ENCODE measurements around the gene APBB1.
"Not testable (repeated sequence)": the region's sequence is repeated elsewhere in the genome, so short reads cannot be mapped to it uniquely, and the experiment has no call there.

APBB1 gene

DNA sequence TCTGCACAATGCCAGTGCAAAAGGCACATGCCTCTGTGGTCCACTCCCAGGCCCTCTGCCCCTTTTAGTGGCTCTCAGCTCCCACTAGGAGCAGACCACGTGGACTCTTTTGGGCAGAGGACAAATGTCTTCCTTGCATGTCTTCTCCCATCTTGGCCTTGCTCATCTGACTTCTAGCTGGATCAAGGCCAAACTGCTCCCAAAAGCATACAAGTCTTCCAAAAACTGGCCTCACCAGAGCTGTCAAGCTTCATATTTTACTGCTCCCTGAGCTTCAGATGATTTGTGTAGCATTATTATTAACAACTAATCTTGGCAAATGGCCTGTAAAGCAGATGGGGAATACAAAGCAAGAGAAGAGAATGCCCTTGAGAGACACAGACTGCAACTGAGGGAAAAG is 21.7 kb downstream of the APBB1 start:
- no peak overlapping the region for H3K4me2 ChIP-seq
- H2AFZ ChIP-seq (ENCODE audit: low read depth) = no peak overlapping the region
- H3K9ac ChIP-seq = no peak overlapping the region

GRCh38 chr11:6395470-6396060 is 23.3 kb downstream of the APBB1 start:
- Histone ChIP-seq H3K4me3 (IDR thresholded peaks at IDR 0.05; ENCODE audit: insufficient read depth, low read depth, low read length) (no peak overlapping the region), H2AFZ (ENCODE audit: low read depth) (no peak overlapping the region), H3K27ac (no peak overlapping the region), H4K20me1 (ENCODE audit: insufficient read depth) (no peaks in the 10 kb centered on the region), H3K4me2 (no peak overlapping the region), H3K9ac (no peak overlapping the region), H3K27me3 (ENCODE audit: insufficient read depth, low read depth) (no peaks in the 10 kb centered on the region), H3K36me3 (ENCODE audit: insufficient read depth) (no peaks in the 10 kb centered on the region), H3K4me1 (ENCODE audit: low read depth, poor library complexity, severe bottlenecking) (no peaks in the 10 kb centered on the region), H3K79me2 (ENCODE audit: insufficient read depth, low read depth) (no peaks in the 10 kb centered on the region)
- TF ChIP-seq CTCF (conservative IDR thresholded peaks at IDR 0.05; ENCODE audit: low read depth, low read length) = no peak

More for the DNA sequence above, 21.7 kb downstream of the APBB1 start:
- Histone ChIP-seq H3K27ac (no peak overlapping the region), H3K36me3 (ENCODE audit: insufficient read depth) (no peaks in the 10 kb centered on the region), H3K27me3 (ENCODE audit: insufficient read depth, low read depth) (no peaks in the 10 kb centered on the region), H3K4me3 (IDR thresholded peaks at IDR 0.05; ENCODE audit: insufficient read depth, low read depth, low read length) (no peak overlapping the region), H3K4me1 (ENCODE audit: low read depth, poor library complexity, severe bottlenecking) (peaks cover 2% of the 10 kb centered on the region), H4K20me1 (ENCODE audit: insufficient read depth) (no peaks in the 10 kb centered on the region), H3K79me2 (ENCODE audit: insufficient read depth, low read depth) (no peaks in the 10 kb centered on the region)
- TF ChIP-seq CTCF (conservative IDR thresholded peaks at IDR 0.05; ENCODE audit: low read depth, low read length) = no peak

DNA sequence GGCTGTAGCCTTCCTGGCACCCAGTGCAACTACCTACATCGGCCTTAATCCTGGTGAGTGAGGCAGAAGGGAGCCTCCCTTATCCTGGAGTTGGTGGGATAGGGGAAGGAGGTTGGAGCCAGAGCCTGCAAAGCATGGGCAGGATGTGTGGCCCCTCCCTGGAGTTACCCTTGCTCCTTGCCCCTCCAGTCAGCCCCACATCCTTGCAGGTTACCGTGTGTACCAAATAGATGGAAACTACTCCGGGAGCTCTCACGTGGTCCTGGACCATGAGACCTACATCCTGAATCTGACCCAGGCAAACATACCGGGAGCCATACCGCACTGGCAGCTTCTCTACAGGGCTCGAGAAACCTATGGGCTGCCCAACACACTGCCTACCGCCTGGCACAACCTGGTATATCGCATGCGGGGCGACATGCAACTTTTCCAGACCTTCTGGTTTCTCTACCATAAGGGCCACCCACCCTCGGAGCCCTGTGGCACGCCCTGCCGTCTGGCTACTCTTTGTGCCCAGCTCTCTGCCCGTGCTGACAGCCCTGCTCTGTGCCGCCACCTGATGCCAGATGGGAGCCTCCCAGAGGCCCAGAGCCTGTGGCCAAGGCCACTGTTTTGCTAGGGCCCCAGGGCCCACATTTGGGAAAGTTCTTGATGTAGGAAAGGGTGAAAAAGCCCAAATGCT is 24.8 kb downstream of the APBB1 start:
- H3K4me1 ChIP-seq (ENCODE audit: low read depth, poor library complexity, severe bottlenecking) = no peaks in the 10 kb centered on the region
- no peak overlapping the region for H2AFZ ChIP-seq (ENCODE audit: low read depth)
- H3K36me3 ChIP-seq (ENCODE audit: insufficient read depth) = no peaks in the 10 kb centered on the region
- no peak for TF ChIP-seq CTCF (conservative IDR thresholded peaks at IDR 0.05; ENCODE audit: low read depth, low read length)
- no peak overlapping the region for H3K4me2 ChIP-seq
- no peaks in the 10 kb centered on the region for H3K27me3 ChIP-seq (ENCODE audit: insufficient read depth, low read depth)
- H3K9ac ChIP-seq = no peak overlapping the region
- no peaks in the 10 kb centered on the region for H3K79me2 ChIP-seq (ENCODE audit: insufficient read depth, low read depth)
- H3K4me3 ChIP-seq (IDR thresholded peaks at IDR 0.05; ENCODE audit: insufficient read depth, low read depth, low read length) = no peak overlapping the region
- no peaks in the 10 kb centered on the region for H4K20me1 ChIP-seq (ENCODE audit: insufficient read depth)
- no peak overlapping the region for H3K27ac ChIP-seq

DNA sequence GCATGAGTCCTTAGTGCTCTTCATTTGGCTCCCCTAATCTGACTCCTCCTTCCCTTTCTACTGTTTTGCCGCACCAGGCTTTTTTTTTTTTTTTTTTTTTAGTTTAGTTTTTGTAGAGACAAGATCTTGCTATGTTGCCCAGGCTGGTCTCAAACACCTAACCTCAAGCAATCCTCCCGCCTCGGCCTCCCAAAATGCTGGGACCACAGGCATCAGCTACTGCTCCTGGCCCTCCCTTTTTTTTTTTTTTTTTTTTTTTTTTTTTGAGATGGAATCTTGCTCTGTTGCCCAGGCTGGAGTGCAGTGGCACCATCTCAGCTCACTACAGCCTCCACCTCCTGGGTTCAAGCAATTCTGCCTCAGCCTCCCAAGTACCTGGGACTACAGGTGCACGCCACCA is 26.6 kb downstream of the APBB1 start:
- H3K27ac ChIP-seq; H3K9ac ChIP-seq; H3K36me3 ChIP-seq (ENCODE audit: insufficient read depth); H2AFZ ChIP-seq (ENCODE audit: low read depth); H3K4me1 ChIP-seq (ENCODE audit: low read depth, poor library complexity, severe bottlenecking); H4K20me1 ChIP-seq (ENCODE audit: insufficient read depth); H3K79me2 ChIP-seq (ENCODE audit: insufficient read depth, low read depth); H3K4me2 ChIP-seq; H3K4me3 ChIP-seq (IDR thresholded peaks at IDR 0.05; ENCODE audit: insufficient read depth, low read depth, low read length); H3K27me3 ChIP-seq (ENCODE audit: insufficient read depth, low read depth): not testable (repeated sequence)

- H3K4me3 ChIP-seq (IDR thresholded peaks at IDR 0.05; ENCODE audit: insufficient read depth, low read depth, low read length) = no peak overlapping the region
- TF ChIP-seq CTCF (conservative IDR thresholded peaks at IDR 0.05; ENCODE audit: low read depth, low read length) = no peak
- H3K27ac ChIP-seq = no peak overlapping the region
- H3K27me3 ChIP-seq (ENCODE audit: insufficient read depth, low read depth) = no peaks in the 10 kb centered on the region
- no peak overlapping the region for H3K4me2 ChIP-seq
- H3K36me3 ChIP-seq (ENCODE audit: insufficient read depth) = no peaks in the 10 kb centered on the region
- H4K20me1 ChIP-seq (ENCODE audit: insufficient read depth) = no peaks in the 10 kb centered on the region
- no peak overlapping the region for H3K9ac ChIP-seq
- no peaks in the 10 kb centered on the region for H3K79me2 ChIP-seq (ENCODE audit: insufficient read depth, low read depth)
- no peak overlapping the region for H2AFZ ChIP-seq (ENCODE audit: low read depth)
- no peaks in the 10 kb centered on the region for H3K4me1 ChIP-seq (ENCODE audit: low read depth, poor library complexity, severe bottlenecking)
Measured at GRCh38 chr11:6391537-6392134, 27.3 kb downstream of the APBB1 start.
